ENCODE results near the gene AGO3. TPM values are rescaled to one million over a fixed set of nuclear protein-coding genes. Genes with fewer than 3 reads are reported as not detected.

Gene AGO3
- total RNA-seq, 1 experiment from 2014 or later: 26.9 TPM

DNA sequence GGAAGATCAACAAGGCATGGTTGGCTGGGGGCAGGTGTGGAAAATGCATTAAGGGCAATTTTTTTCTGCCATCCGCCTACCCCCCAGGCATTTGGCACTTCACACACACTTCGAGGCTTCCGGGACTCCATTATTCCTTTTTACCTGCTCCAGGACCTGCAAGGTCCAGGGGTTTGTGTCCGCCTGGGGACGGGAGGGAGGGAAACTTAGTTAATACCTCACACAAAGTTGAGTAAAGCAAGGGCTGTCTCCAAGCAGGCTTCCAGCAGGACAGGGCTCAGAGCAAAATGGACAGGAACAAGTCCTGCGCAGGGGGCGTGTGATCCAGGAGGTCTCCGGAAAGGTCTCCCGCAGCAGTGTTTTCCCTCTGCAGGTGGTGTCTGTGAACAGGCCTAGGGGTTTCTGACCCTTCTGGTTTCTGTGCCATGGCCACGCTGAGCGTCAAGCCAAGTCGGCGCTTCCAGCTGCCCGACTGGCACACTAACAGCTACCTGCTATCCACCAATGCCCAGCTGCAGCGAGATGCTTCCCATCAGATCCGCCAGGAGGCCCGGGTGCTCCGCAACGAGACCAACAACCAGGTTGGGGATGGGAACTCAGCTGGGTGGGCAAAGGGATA is 153.7 kb downstream of the AGO3 start:
- ATAC-seq: no peak
- BruUV-seq (replicated peaks): no TSS peak
- Histone ChIP-seq H3K27me3 (ENCODE audit: insufficient read depth, low read length) (no peaks in the 10 kb centered on the region), H4K20me1 (ENCODE audit: insufficient read depth) (no peaks in the 10 kb centered on the region), H3K9ac (ENCODE audit: low read length) (no peak overlapping the region), H3K36me3 (ENCODE audit: control insufficient read depth in 1 of 2, insufficient read depth in 2 of 2, low read length in 2 of 2) (no peaks in the 10 kb centered on the region), H3K9me2 (ENCODE audit: insufficient read depth) (no peaks in the 10 kb centered on the region), H3K27ac (ENCODE audit: low read depth, low read length) (no peak overlapping the region), H3K4me3 (replicated peaks in 1 of 2; ENCODE audit: low read depth in 1 of 2, low read length in 2 of 2) (no peak overlapping the region), H2AFZ (ENCODE audit: low read depth, low read length, poor library complexity, severe bottlenecking) (no peak overlapping the region), H3K4me2 (ENCODE audit: low read length) (no peak overlapping the region), H3K4me1 (ENCODE audit: control insufficient read depth in 1 of 2, insufficient read depth in 2 of 2, low read length in 2 of 2) (peaks cover 0 to 12% of the 10 kb centered on the region in 2 experiments; a peak in 2 of 4 replicates), H3K9me3 (ENCODE audit: control insufficient read depth in 1 of 2, insufficient read depth in 1 of 2, low read depth in 1 of 2, low read length in 2 of 2) (no peaks in the 10 kb centered on the region), H3K79me2 (ENCODE audit: insufficient read depth, low read length) (peaks cover 8% of the 10 kb centered on the region)
- intact Hi-C loops (cut with micrococcal nuclease): loop anchor here (10.0 kb wide), 1 partner anchor 230 kb away; no protein-coding TSS in a partner anchor
- TF ChIP-seq ATF3 (IDR thresholded peaks at IDR 0.05): no peak
- TF ChIP-seq ELF1 (IDR thresholded peaks at IDR 0.05; ENCODE audit: borderline replicate concordance, low read depth): no peak
- TF ChIP-seq CEBPB (IDR thresholded peaks at IDR 0.05; ENCODE audit: low read depth): no peak
- no peak for TF ChIP-seq RAD21 (IDR thresholded peaks at IDR 0.05; ENCODE audit: low read depth)
- TF ChIP-seq POLR2AphosphoS5 (IDR thresholded peaks at IDR 0.05; ENCODE audit: low read depth, low read length): no peak
- TF ChIP-seq ZFX (IDR thresholded peaks at IDR 0.05): no peak
- no peak for TF ChIP-seq YY1 (IDR thresholded peaks at IDR 0.05; ENCODE audit: extremely low read depth, insufficient replicate concordance, low read depth, low read length)
- no peak for TF ChIP-seq EZH2 (IDR thresholded peaks at IDR 0.05)
- TF ChIP-seq SP1 (IDR thresholded peaks at IDR 0.05; ENCODE audit: low read depth): no peak
- TF ChIP-seq SIN3A (IDR thresholded peaks at IDR 0.05; ENCODE audit: low read depth): no peak
- TF ChIP-seq JUND (IDR thresholded peaks at IDR 0.05): no peak
- TF ChIP-seq SRF (IDR thresholded peaks at IDR 0.05; ENCODE audit: low read depth): no peak
- TF ChIP-seq, protein P1, sequence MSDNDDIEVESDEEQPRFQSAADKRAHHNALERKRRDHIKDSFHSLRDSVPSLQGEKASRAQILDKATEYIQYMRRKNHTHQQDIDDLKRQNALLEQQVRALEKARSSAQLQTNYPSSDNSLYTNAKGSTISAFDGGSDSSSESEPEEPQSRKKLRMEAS (IDR thresholded peaks at IDR 0.05): no peak
- no peak for TF ChIP-seq ZNF274 (IDR thresholded peaks at IDR 0.05; ENCODE audit: low read depth, low read length)
- TF ChIP-seq, protein P2, sequence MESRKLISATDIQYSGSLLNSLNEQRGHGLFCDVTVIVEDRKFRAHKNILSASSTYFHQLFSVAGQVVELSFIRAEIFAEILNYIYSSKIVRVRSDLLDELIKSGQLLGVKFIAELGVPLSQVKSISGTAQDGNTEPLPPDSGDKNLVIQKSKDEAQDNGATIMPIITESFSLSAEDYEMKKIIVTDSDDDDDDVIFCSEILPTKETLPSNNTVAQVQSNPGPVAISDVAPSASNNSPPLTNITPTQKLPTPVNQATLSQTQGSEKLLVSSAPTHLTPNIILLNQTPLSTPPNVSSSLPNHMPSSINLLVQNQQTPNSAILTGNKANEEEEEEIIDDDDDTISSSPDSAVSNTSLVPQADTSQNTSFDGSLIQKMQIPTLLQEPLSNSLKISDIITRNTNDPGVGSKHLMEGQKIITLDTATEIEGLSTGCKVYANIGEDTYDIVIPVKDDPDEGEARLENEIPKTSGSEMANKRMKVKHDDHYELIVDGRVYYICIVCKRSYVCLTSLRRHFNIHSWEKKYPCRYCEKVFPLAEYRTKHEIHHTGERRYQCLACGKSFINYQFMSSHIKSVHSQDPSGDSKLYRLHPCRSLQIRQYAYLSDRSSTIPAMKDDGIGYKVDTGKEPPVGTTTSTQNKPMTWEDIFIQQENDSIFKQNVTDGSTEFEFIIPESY (IDR thresholded peaks at IDR 0.05; ENCODE audit: extremely low read depth, insufficient replicate concordance, low read length): no peak
- TF ChIP-seq POLR2A (IDR thresholded peaks at IDR 0.05; ENCODE audit: borderline replicate concordance, extremely low read depth, insufficient read depth, insufficient read length): no peak
- TF ChIP-seq EZH2phosphoT487 (IDR thresholded peaks at IDR 0.05; ENCODE audit: borderline replicate concordance): no peak
- TF ChIP-seq CTCF (IDR thresholded peaks at IDR 0.05 in 2 of 3, conservative IDR thresholded peaks at IDR 0.05 in 1 of 3; ENCODE audit: borderline replicate concordance in 1 of 3, insufficient read depth in 1 of 3, low read depth in 2 of 3, low read length in 2 of 3): no peak
- POLR2A ChIA-PET: no interaction called here
- RAD21 ChIA-PET (ENCODE audit: low non-redundant PET in 1 of 2, low total read pairs in 2 of 2, uncharacterized antibody in 2 of 2, unreplicated experiment in 2 of 2): no interaction called here
- no peak for DNase-seq (ENCODE audit: low read depth, low spot score)
- CTCF ChIA-PET: no interaction called here

Data from HCT116 (cell line).